Ectodermal cell (in vitro differentiated cells): ENCODE results near the gene MCM6.
A peak's percentile ranks its signal among the peaks of the same experiment; 100 is the strongest.
"Not testable (repeated sequence)": the region's sequence is repeated elsewhere in the genome, so short reads cannot be mapped to it uniquely, and the experiment has no call there.

ENCODE experiments used
- H3K27ac ChIP-seq: 2 replicates; pipeline ENCODE4 v1.7.0; 2013; ENCODE audit warnings: mild to moderate bottlenecking, low read depth, low read length; ENCODE audit not compliant: insufficient read depth, poor library complexity, severe bottlenecking
- H3K27me3 ChIP-seq: 2 replicates; pipeline ENCODE4 v1.7.0; 2013; ENCODE audit warnings: mild to moderate bottlenecking, low read length; ENCODE audit not compliant: insufficient read depth, control insufficient read depth, poor library complexity, severe bottlenecking
- H3K36me3 ChIP-seq: one replicate; pipeline ENCODE4 v1.7.0; 2013; ENCODE audit warnings: low read length; ENCODE audit not compliant: control insufficient read depth, insufficient read depth
- H3K4me1 ChIP-seq: one replicate; pipeline ENCODE4 v1.7.0; 2013; ENCODE audit warnings: low read length; ENCODE audit not compliant: control insufficient read depth, insufficient read depth
- H3K4me3 ChIP-seq: 2 replicates; pipeline ENCODE4 v1.7.0; 2013; ENCODE audit warnings: low read depth, low read length, control low read depth; ENCODE audit not compliant: insufficient read depth
- H3K9me3 ChIP-seq: 2 replicates; pipeline ENCODE4 v1.7.0; 2013; ENCODE audit warnings: mild to moderate bottlenecking, low read length, moderate library complexity; ENCODE audit not compliant: control insufficient read depth
- WGBS, 2 experiments: methylation state at CpG; one replicate each; pipeline ENCODE4 v1.1.7; 2013; ENCODE audit warnings: missing lambda C conversion rate in 2 of 2; 5-methylcytosine and 5-hydroxymethylcytosine counted together

The MCM6 gene

GRCh38 chr2:135898234-135898786 is 22.1 kb upstream of the MCM6 start:
- Histone ChIP-seq H3K36me3 (no peaks in the 10 kb centered on the region), H3K4me3 (no peak overlapping the region)
- WGBS, 2 experiments: 95 to 97% methylated on average over 3 of the region's 3 CpGs

GRCh38 chr2:135894930-135895329 is 18.7 kb upstream of the MCM6 start:
- H3K4me3 ChIP-seq: no peak overlapping the region
- no peaks in the 10 kb centered on the region for H3K4me1 ChIP-seq
- no peaks in the 10 kb centered on the region for H3K27me3 ChIP-seq
- H3K27ac ChIP-seq: no peak overlapping the region
- 83 to 88% methylated on average over 1 of the region's 1 CpG for WGBS, 2 experiments
- H3K9me3 ChIP-seq: no peaks in the 10 kb centered on the region
- H3K36me3 ChIP-seq: no peaks in the 10 kb centered on the region

More at GRCh38 chr2:135898234-135898786, 22.1 kb upstream of the MCM6 start:
- Histone ChIP-seq H3K4me1 (no peaks in the 10 kb centered on the region), H3K9me3 (no peaks in the 10 kb centered on the region), H3K27ac (no peak overlapping the region), H3K27me3 (no peaks in the 10 kb centered on the region)

- no peaks in the 10 kb centered on the region for H3K36me3 ChIP-seq
- no peak overlapping the region for H3K4me3 ChIP-seq
- H3K4me1 ChIP-seq: no peaks in the 10 kb centered on the region
- no peaks in the 10 kb centered on the region for H3K27me3 ChIP-seq
- H3K27ac ChIP-seq: no peak overlapping the region
- no peaks in the 10 kb centered on the region for H3K9me3 ChIP-seq
- 80 to 92% methylated on average over 2 of the region's 2 CpGs for WGBS, 2 experiments
These were observed 17.1 kb upstream of the MCM6 start for GRCh38 chr2:135893374-135893794.

- WGBS, 2 experiments: 79 to 86% methylated on average over 6 of the region's 6 CpGs
- no peak overlapping the region for H3K4me3 ChIP-seq
- no peaks in the 10 kb centered on the region for H3K27me3 ChIP-seq
- H3K4me1 ChIP-seq: no peaks in the 10 kb centered on the region
- H3K27ac ChIP-seq: no peak overlapping the region
- no peaks in the 10 kb centered on the region for H3K9me3 ChIP-seq
- H3K36me3 ChIP-seq: no peaks in the 10 kb centered on the region
These were observed 14.6 kb upstream of the MCM6 start for GRCh38 chr2:135890835-135891234.

GRCh38 chr2:135890149-135890548 is 13.9 kb upstream of the MCM6 start:
- H3K27ac ChIP-seq: no peak overlapping the region
- 88 to 93% methylated on average over 4 of the region's 4 CpGs for WGBS, 2 experiments
- no peaks in the 10 kb centered on the region for H3K36me3 ChIP-seq
- no peaks in the 10 kb centered on the region for H3K9me3 ChIP-seq
- H3K4me1 ChIP-seq: no peaks in the 10 kb centered on the region
- H3K27me3 ChIP-seq: no peaks in the 10 kb centered on the region
- no peak overlapping the region for H3K4me3 ChIP-seq

- H3K4me1 ChIP-seq, H3K9me3 ChIP-seq, H3K4me3 ChIP-seq, H3K27ac ChIP-seq, H3K36me3 ChIP-seq, H3K27me3 ChIP-seq: not testable (repeated sequence)
- 93 to 94% methylated on average over 5 of the region's 5 CpGs for WGBS, 2 experiments
These were observed 12.3 kb upstream of the MCM6 start for GRCh38 chr2:135888587-135888986.

- peaks cover 2% of the 10 kb centered on the region for H3K4me1 ChIP-seq
- H3K27me3 ChIP-seq: no peaks in the 10 kb centered on the region
- H3K36me3 ChIP-seq: no peaks in the 10 kb centered on the region
- no peak overlapping the region for H3K4me3 ChIP-seq
- H3K27ac ChIP-seq: no peak overlapping the region
- 88 to 95% methylated on average over 4 of the region's 4 CpGs for WGBS, 2 experiments
- H3K9me3 ChIP-seq: no peaks in the 10 kb centered on the region
These were observed 9.5 kb upstream of the MCM6 start for GRCh38 chr2:135885709-135886108.

- WGBS, 2 experiments: 68 to 70% methylated on average over 3 of the region's 3 CpGs
- peaks cover 2% of the 10 kb centered on the region for H3K4me1 ChIP-seq
- H3K36me3 ChIP-seq: no peaks in the 10 kb centered on the region
- H3K27me3 ChIP-seq: no peaks in the 10 kb centered on the region
- no peak overlapping the region for H3K27ac ChIP-seq
- no peak overlapping the region for H3K4me3 ChIP-seq
- no peaks in the 10 kb centered on the region for H3K9me3 ChIP-seq
These were observed 6.2 kb upstream of the MCM6 start for GRCh38 chr2:135882415-135882814.

GRCh38 chr2:135876770-135877169 is 527 bp upstream of the MCM6 start:
- H3K4me1 ChIP-seq, H3K36me3 ChIP-seq, H3K27ac ChIP-seq, H3K9me3 ChIP-seq, H3K27me3 ChIP-seq, H3K4me3 ChIP-seq: not testable (repeated sequence)
- WGBS, 2 experiments: 88 to 89% methylated on average over 15 of the region's 15 CpGs

- Histone ChIP-seq H3K4me3 (peak overlapping the region; percentile 66), H3K4me1 (peaks cover 6% of the 10 kb centered on the region), H3K9me3 (no peaks in the 10 kb centered on the region), H3K36me3 (peaks cover 7% of the 10 kb centered on the region), H3K27ac (peak overlapping the region; percentile 80), H3K27me3 (no peaks in the 10 kb centered on the region)
- 2% methylated on average over 26 of the region's 26 CpGs for WGBS, 2 experiments
These were observed 665 bp downstream of the MCM6 start for GRCh38 chr2:135875491-135876065.
